H9 (cell line): ENCODE results near the gene ANK2. TPM values are rescaled to one million over a fixed set of nuclear protein-coding genes. Genes with fewer than 3 reads are reported as not detected.

Experiments used
- DNase-seq: peaks from one replicate; pipeline ENCODE4 v3.0.0-alpha.2; 2017
- H2AFZ ChIP-seq: one replicate; pipeline ENCODE4 v1.6.1; 2013; ENCODE audit warnings: mild to moderate bottlenecking, low read length, control low read depth, moderate library complexity
- H2AK5ac ChIP-seq: 2 replicates; pipeline ENCODE4 v1.6.1; 2013; ENCODE audit warnings: low read length, control low read depth, mixed read lengths; ENCODE audit not compliant: insufficient read length
- H2BK120ac ChIP-seq: one replicate; pipeline ENCODE4 v1.6.1; 2013; ENCODE audit warnings: low read depth, mild to moderate bottlenecking, low read length, control low read depth, inconsistent platforms; ENCODE audit not compliant: poor library complexity, severe bottlenecking
- H2BK12ac ChIP-seq: 2 replicates; pipeline ENCODE4 v1.6.1; 2013; ENCODE audit warnings: low read length, control low read depth, mixed read lengths, low read depth; ENCODE audit not compliant: insufficient read length
- H2BK15ac ChIP-seq: 2 replicates; pipeline ENCODE4 v1.6.1; 2013; ENCODE audit warnings: low read depth, low read length, control low read depth
- H2BK20ac ChIP-seq: one replicate; pipeline ENCODE4 v1.6.1; 2013; ENCODE audit warnings: low read depth, mild to moderate bottlenecking, low read length, control low read depth, inconsistent platforms; ENCODE audit not compliant: poor library complexity, severe bottlenecking
- H2BK5ac ChIP-seq: 2 replicates; pipeline ENCODE4 v1.6.1; 2013; ENCODE audit warnings: low read length, control low read depth, mixed read lengths; ENCODE audit not compliant: insufficient read length
- H3K14ac ChIP-seq: 2 replicates; pipeline ENCODE4 v1.6.1; 2013; ENCODE audit warnings: low read length, control low read depth; ENCODE audit not compliant: insufficient read depth
- H3K18ac ChIP-seq: 2 replicates; pipeline ENCODE4 v1.6.1; 2013; ENCODE audit warnings: low read depth, mild to moderate bottlenecking, mixed read lengths, low read length, control low read depth; ENCODE audit not compliant: insufficient read length
- H3K23ac ChIP-seq: 2 replicates; pipeline ENCODE4 v1.6.1; 2013; ENCODE audit warnings: low read length, control low read depth, mixed read lengths, low read depth; ENCODE audit not compliant: insufficient read length
- H3K23me2 ChIP-seq: 2 replicates; pipeline ENCODE4 v1.6.1; 2013; ENCODE audit warnings: low read depth, mild to moderate bottlenecking, mixed read lengths, low read length, control low read depth; ENCODE audit not compliant: insufficient read length, poor library complexity, severe bottlenecking
- H3K27ac ChIP-seq: 2 replicates; pipeline ENCODE4 v1.5.1; 2013; ENCODE audit warnings: low read length, control low read depth, mixed read lengths, low read depth; ENCODE audit not compliant: insufficient read length
- H3K27me3 ChIP-seq: 2 replicates; pipeline ENCODE4 v1.6.1; 2013; ENCODE audit warnings: low read length, control low read depth, inconsistent platforms; ENCODE audit not compliant: insufficient read depth
- H3K4ac ChIP-seq: 2 replicates; pipeline ENCODE4 v1.6.1; 2013; ENCODE audit warnings: low read depth, mild to moderate bottlenecking, control low read depth, inconsistent platforms, low read length, moderate library complexity
- H3K4me1 ChIP-seq: 2 replicates; pipeline ENCODE4 v1.6.1; 2013; ENCODE audit warnings: low read length, control low read depth, inconsistent platforms; ENCODE audit not compliant: insufficient read depth
- H3K4me2 ChIP-seq: 2 replicates; pipeline ENCODE4 v1.6.1; 2013; ENCODE audit warnings: low read length, control low read depth, mixed read lengths; ENCODE audit not compliant: insufficient read length, insufficient read depth
- H3K56ac ChIP-seq: 2 replicates; pipeline ENCODE4 v1.6.1; 2013; ENCODE audit warnings: low read depth, mild to moderate bottlenecking, mixed read lengths, low read length, control low read depth; ENCODE audit not compliant: insufficient read length
- H3K79me1 ChIP-seq: 2 replicates; pipeline ENCODE4 v1.6.1; 2013; ENCODE audit warnings: low read depth, mild to moderate bottlenecking, moderate library complexity, low read length, control low read depth, inconsistent platforms; ENCODE audit not compliant: insufficient read depth, poor library complexity, severe bottlenecking
- H3K79me2 ChIP-seq: 2 replicates; pipeline ENCODE4 v1.6.1; 2013; ENCODE audit warnings: low read length, control low read depth, inconsistent platforms; ENCODE audit not compliant: insufficient read depth
- H3K9ac ChIP-seq: 2 replicates; pipeline ENCODE4 v1.6.1; 2013; ENCODE audit warnings: low read length, control low read depth, mixed read lengths; ENCODE audit not compliant: insufficient read length; ENCODE audit errors: extremely low read depth
- H3K9me3 ChIP-seq: one replicate; pipeline ENCODE4 v1.6.1; 2013; ENCODE audit warnings: low read depth, low read length, inconsistent platforms; ENCODE audit not compliant: control insufficient read depth
- H3T11ph ChIP-seq: one replicate; pipeline ENCODE4 v1.6.1; 2013; ENCODE audit warnings: mild to moderate bottlenecking, low read length, control low read depth, inconsistent platforms
- H4K20me1 ChIP-seq: one replicate; pipeline ENCODE4 v1.6.1; 2013; ENCODE audit not compliant: control insufficient read depth, insufficient read length, insufficient read depth
- H4K5ac ChIP-seq: 2 replicates; pipeline ENCODE4 v1.6.1; 2013; ENCODE audit warnings: low read depth, mild to moderate bottlenecking, mixed read lengths, low read length, control low read depth; ENCODE audit not compliant: insufficient read length
- H4K8ac ChIP-seq: replicated peaks from 2 replicates; pipeline ENCODE4 v1.6.1; 2013; ENCODE audit warnings: low read length, control low read depth, mixed read lengths, low read depth; ENCODE audit not compliant: insufficient read length
- H4K91ac ChIP-seq: 2 replicates; pipeline ENCODE4 v1.6.1; 2013; ENCODE audit warnings: low read depth, mild to moderate bottlenecking, moderate library complexity, mixed read lengths, low read length, control low read depth; ENCODE audit not compliant: insufficient read length
- H3K27ac Mint-ChIP-seq, 3 experiments: 2 replicates in 2 of 3; 3 replicates in 1 of 3; pipeline ENCODE4 v1.8.0; 2020 to 2021; ENCODE audit warnings: mixed read lengths in 3 of 3, mild to moderate bottlenecking in 1 of 3, moderate library complexity in 1 of 3
- H3K27me3 Mint-ChIP-seq: 2 replicates; pipeline ENCODE4 v1.8.0; 2021; ENCODE audit warnings: low read depth, mild to moderate bottlenecking, moderate library complexity, mixed read lengths
- H3K36me3 Mint-ChIP-seq, 3 experiments: 2 replicates in 2 of 3; 3 replicates in 1 of 3; pipeline ENCODE4 v1.8.0; 2020 to 2021; ENCODE audit warnings: low read depth in 3 of 3, mixed read lengths in 3 of 3; ENCODE audit not compliant: insufficient read depth in 1 of 3
- H3K4me1 Mint-ChIP-seq, 2 experiments: 2 replicates each; pipeline ENCODE4 v1.8.0; 2020; ENCODE audit warnings: mixed read lengths in 2 of 2
- H3K4me3 Mint-ChIP-seq, 2 experiments: 2 replicates in 1 of 2; 3 replicates in 1 of 2; pipeline ENCODE4 v1.8.0; 2020 to 2021; ENCODE audit warnings: mild to moderate bottlenecking in 2 of 2, mixed read lengths in 2 of 2, moderate library complexity in 1 of 2
- H3K9me3 Mint-ChIP-seq, 2 experiments: 2 replicates in 1 of 2; 3 replicates in 1 of 2; pipeline ENCODE4 v1.8.0; 2020; ENCODE audit warnings: mild to moderate bottlenecking in 2 of 2, mixed read lengths in 2 of 2, moderate library complexity in 1 of 2
- WGBS: extraction: QIAGEN DNeasy Blood & Tissue Kit; methylation state at CpG from one replicate; pipeline ENCODE4 v1.1.7; 2013; ENCODE audit warnings: missing lambda C conversion rate, low lambda C conversion rate, mixed read lengths; ENCODE audit not compliant: insufficient read length; ENCODE audit errors: extremely low coverage; 5-methylcytosine and 5-hydroxymethylcytosine counted together
- microRNA-seq: library from miRNA; unstranded; fragments of <30 nt; microRNA quantifications from one replicate; pipeline ENCODE4, GENCODE V29; 2020; ENCODE audit warnings: borderline microRNAs expressed
- total RNA-seq: library from RNA; stranded (reverse); gene quantifications from 2 replicates; pipeline ENCODE4 v1.2.1, GENCODE V29; 2021
- TF ChIP-seq, protein P1 (sequence below): fragments of 200-600 bp; sonication (generic); conservative IDR thresholded peaks from 3 replicates; pipeline ENCODE4 v1.8.0; 2021; ENCODE audit warnings: antibody characterized with exemption, mild to moderate bottlenecking

Gene ANK2
- total RNA-seq, 1 experiment from 2014 or later = 36.8 TPM

DNA sequence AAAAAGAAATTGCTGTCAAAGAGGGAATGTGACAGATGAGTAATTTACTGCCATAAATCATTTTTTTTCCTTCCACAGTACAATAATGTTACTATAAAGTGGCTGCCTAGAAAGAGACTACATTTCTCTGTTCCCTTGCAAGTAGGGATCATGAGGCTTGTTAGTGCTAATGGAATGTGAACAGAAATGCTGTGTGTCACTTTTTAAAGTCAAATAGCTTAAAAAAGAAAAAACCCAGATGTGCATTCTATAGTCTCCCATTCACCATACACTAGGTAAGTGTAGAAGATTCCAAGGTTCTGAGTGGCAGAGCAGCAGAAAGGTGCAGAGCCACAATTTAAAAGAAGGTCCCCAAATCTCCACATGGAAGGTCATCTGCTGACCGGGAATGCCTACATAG lies 383.7 kb downstream of the ANK2 start:
- H2BK120ac ChIP-seq = no peak overlapping the region
- no peak overlapping the region for H4K5ac ChIP-seq
- Mint-ChIP-seq H3K36me3 (peaks cover 6 to 26% (median 17%) of the 10 kb centered on the region in 3 experiments; a peak in 6 of 7 replicates), H3K9me3 (peaks cover 17 to 20% of the 10 kb centered on the region in 2 experiments), H3K4me3 (no peak overlapping the region), H3K4me1 (peaks cover 8 to 9% of the 10 kb centered on the region in 2 experiments), H3K27ac (no peak overlapping the region), H3K27me3 (no peaks in the 10 kb centered on the region)
- H3K23me2 ChIP-seq = no peaks in the 10 kb centered on the region
- no peak overlapping the region for H3K9ac ChIP-seq
- no peaks in the 10 kb centered on the region for H3K27me3 ChIP-seq
- no peak overlapping the region for H2AFZ ChIP-seq
- TF ChIP-seq, protein P1, sequence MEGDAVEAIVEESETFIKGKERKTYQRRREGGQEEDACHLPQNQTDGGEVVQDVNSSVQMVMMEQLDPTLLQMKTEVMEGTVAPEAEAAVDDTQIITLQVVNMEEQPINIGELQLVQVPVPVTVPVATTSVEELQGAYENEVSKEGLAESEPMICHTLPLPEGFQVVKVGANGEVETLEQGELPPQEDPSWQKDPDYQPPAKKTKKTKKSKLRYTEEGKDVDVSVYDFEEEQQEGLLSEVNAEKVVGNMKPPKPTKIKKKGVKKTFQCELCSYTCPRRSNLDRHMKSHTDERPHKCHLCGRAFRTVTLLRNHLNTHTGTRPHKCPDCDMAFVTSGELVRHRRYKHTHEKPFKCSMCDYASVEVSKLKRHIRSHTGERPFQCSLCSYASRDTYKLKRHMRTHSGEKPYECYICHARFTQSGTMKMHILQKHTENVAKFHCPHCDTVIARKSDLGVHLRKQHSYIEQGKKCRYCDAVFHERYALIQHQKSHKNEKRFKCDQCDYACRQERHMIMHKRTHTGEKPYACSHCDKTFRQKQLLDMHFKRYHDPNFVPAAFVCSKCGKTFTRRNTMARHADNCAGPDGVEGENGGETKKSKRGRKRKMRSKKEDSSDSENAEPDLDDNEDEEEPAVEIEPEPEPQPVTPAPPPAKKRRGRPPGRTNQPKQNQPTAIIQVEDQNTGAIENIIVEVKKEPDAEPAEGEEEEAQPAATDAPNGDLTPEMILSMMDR = no peak
- no peaks in the 10 kb centered on the region for H3K9me3 ChIP-seq
- no peak overlapping the region for H4K8ac ChIP-seq
- no peak overlapping the region for H3K23ac ChIP-seq
- H4K20me1 ChIP-seq = no peaks in the 10 kb centered on the region
- no peak overlapping the region for H3T11ph ChIP-seq
- no peak overlapping the region for H3K4me2 ChIP-seq
- no peak overlapping the region for H3K14ac ChIP-seq
- H3K27ac ChIP-seq = no peak overlapping the region
- H3K79me2 ChIP-seq = no peaks in the 10 kb centered on the region
- H2BK5ac ChIP-seq = no peak overlapping the region
- no peak overlapping the region for H2BK15ac ChIP-seq
- H3K18ac ChIP-seq = no peak overlapping the region
- H3K4ac ChIP-seq = no peak overlapping the region
- H2AK5ac ChIP-seq = no peak overlapping the region
- H3K4me1 ChIP-seq = no peaks in the 10 kb centered on the region
- no peak for DNase-seq
- no peak overlapping the region for H2BK20ac ChIP-seq
- H3K56ac ChIP-seq = no peak overlapping the region
- H4K91ac ChIP-seq = no peak overlapping the region
- H3K79me1 ChIP-seq = no peaks in the 10 kb centered on the region
- no CpG with 5 or more reads among the region's 1 CpG for WGBS
- no peak overlapping the region for H2BK12ac ChIP-seq

Small RNA genes within 50 kb of the gene (microRNA-seq; reads per million reads assigned to microRNA genes)
- gene MIR1243 (not detected), gene MIR8082 (not detected)
